ENCODE measurements around the gene TREH. TPM values are rescaled to one million over a fixed set of nuclear protein-coding genes. Genes with fewer than 3 reads are reported as not detected.
"Not testable (repeated sequence)": the region's sequence is repeated elsewhere in the genome, so short reads cannot be mapped to it uniquely, and the experiment has no call there.

TREH gene
- total RNA-seq, 3 donors from 2014 or later: not detected

DNA sequence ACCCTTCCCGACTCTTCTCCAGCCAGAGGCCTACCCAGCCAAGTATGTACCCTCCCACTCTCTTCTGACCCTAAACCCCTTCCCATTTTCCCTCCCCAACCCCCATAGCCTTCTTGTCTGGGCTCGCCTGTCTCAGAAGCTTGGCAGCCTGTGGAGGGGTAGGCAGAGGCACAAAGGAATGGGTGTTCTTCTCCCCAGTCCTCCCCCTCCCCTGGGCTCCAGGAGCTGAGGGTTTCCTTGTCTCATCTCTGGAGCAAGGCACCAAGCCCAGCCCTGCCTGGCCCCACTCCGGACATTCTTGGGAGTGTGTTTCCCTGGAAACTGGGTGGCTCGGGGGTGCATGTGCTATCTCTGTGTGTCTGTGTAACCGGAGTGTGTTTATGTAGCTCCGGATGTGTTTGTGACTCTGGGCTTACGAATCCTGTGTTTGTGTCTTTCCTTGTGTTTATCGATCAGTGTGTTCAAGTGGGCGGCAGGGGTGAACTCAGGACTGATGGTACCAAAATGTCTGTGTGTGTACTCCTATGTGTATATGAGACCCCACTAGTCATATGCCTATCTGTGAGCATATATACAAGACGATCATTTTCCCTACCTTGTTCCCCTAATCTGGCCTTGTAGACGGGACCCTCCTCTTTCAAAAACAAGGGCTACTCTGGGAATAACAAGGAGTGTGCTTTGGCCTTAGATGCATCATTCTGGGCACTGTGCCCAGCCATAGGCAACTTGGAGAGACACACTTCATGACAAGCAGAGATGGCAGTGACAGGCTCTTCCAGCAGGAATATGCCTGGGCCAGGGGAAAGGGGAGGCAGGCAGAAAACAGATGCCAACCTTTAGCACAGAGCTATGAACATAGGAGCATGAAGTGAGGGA is 61.1 kb downstream of the TREH start:
- Histone ChIP-seq H3K27me3 (no peaks in the 10 kb centered on the region), H3K4me1 (peaks cover 21 to 31% of the 10 kb centered on the region in 2 donors), H3K4me3 (peak overlapping the region in 1 of 3 donors; percentile 35), H3K9me3 (no peaks in the 10 kb centered on the region), H3K36me3 (no peaks in the 10 kb centered on the region), H3K27ac (peak overlapping the region; percentile 94 to 95)
- peak; percentile 64 to 96 for DNase-seq (ENCODE audit: low spot score in 2 of 2)
- TF ChIP-seq POLR2AphosphoS5 (IDR thresholded peaks at IDR 0.05) (no peak), CTCF (IDR thresholded peaks at IDR 0.05) (no peak), POLR2A (IDR thresholded peaks at IDR 0.05) (no peak)
- intact Hi-C loops (cut with DNase I; ENCODE audit: low total_unique reads): no loop called here

GRCh38 chr11:118615976-118616371 is 63.5 kb downstream of the TREH start:
- DNase-seq (ENCODE audit: low spot score in 2 of 2): no peak
- no peaks in the 10 kb centered on the region for H3K9me3 ChIP-seq
- peak overlapping the region; percentile 62 to 95 for H3K27ac ChIP-seq
- peaks cover 18 to 19% of the 10 kb centered on the region in 2 donors for H3K4me1 ChIP-seq
- intact Hi-C loops (cut with DNase I; ENCODE audit: low total_unique reads): no loop called here
- no peak overlapping the region for H3K4me3 ChIP-seq
- no peaks in the 10 kb centered on the region for H3K27me3 ChIP-seq
- TF ChIP-seq CTCF (IDR thresholded peaks at IDR 0.05): no peak
- no peak for TF ChIP-seq POLR2A (IDR thresholded peaks at IDR 0.05)
- H3K36me3 ChIP-seq: no peaks in the 10 kb centered on the region

GRCh38 chr11:118615282-118615975 is 64.0 kb downstream of the TREH start:
- peaks cover 18 to 19% of the 10 kb centered on the region in 2 donors for H3K4me1 ChIP-seq
- intact Hi-C loops (cut with DNase I; ENCODE audit: low total_unique reads): no loop called here
- no peaks in the 10 kb centered on the region for H3K9me3 ChIP-seq
- H3K27ac ChIP-seq: peak overlapping the region; percentile 62 to 95
- DNase-seq (ENCODE audit: low spot score in 2 of 2): peak; percentile 40 to 43
- peaks cover 0 to 5% of the 10 kb centered on the region in 2 donors for H3K27me3 ChIP-seq
- no peak overlapping the region for H3K4me3 ChIP-seq
- no peaks in the 10 kb centered on the region for H3K36me3 ChIP-seq
- TF ChIP-seq CTCF (IDR thresholded peaks at IDR 0.05) (no peak), POLR2A (IDR thresholded peaks at IDR 0.05) (no peak), POLR2AphosphoS5 (IDR thresholded peaks at IDR 0.05) (no peak)

DNA sequence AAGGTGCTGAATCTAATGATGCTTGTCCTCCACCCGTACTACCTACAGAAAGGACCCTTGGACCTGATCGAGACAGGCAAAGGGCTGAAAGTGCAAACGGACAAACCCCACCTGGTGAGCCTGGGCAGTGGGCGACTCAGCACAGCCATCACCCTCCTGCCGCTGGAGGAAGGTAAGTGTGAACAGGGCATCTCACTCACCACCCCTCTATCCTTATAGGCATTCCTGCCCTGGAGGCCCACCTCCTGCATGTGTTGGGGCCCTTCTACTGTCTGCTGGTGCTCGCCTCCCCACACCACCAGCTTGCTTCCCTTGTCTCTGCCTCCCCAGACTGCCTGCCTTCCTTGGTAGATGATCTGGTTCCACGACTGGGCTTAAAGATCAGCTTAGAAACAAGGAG is 64.9 kb downstream of the TREH start:
- Histone ChIP-seq H3K27ac (peak overlapping the region; percentile 45 to 64), H3K27me3 (peaks cover 0 to 6% of the 10 kb centered on the region in 2 donors), H3K4me1 (peaks cover 13 to 18% of the 10 kb centered on the region in 2 donors), H3K4me3 (no peak overlapping the region), H3K36me3 (no peaks in the 10 kb centered on the region), H3K9me3 (no peaks in the 10 kb centered on the region)
- intact Hi-C loops (cut with DNase I; ENCODE audit: low total_unique reads): no loop called here
- TF ChIP-seq CTCF (IDR thresholded peaks at IDR 0.05): no peak
- no peak for TF ChIP-seq POLR2AphosphoS5 (IDR thresholded peaks at IDR 0.05)
- no peak for TF ChIP-seq POLR2A (IDR thresholded peaks at IDR 0.05)
- peak; percentile 11 to 25 for DNase-seq (ENCODE audit: low spot score in 2 of 2)

DNA sequence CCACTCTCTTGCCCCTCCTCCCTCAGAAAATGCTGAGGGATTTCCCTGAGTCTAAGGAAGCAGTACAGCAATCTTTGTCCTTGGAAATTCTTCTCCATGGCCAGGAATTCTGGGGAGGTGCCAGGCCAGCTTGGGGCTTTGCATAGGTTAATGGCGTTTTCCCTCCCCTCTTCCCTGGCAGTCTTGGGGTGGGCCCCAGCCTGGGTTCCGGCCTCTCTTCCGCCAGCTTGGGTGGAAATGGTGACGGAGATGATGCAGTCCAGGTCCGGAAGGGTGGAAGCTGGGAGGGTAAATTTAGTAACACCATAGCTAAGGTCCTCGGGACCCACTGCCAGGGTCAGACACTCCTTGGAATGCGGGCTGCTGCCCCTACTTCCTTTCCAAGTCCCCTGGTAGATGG is 67.1 kb downstream of the TREH start:
- Histone ChIP-seq H3K4me3 (peak overlapping the region in 1 of 3 donors; percentile 32), H3K9me3 (no peaks in the 10 kb centered on the region), H3K4me1 (peaks cover 6 to 7% of the 10 kb centered on the region in 2 donors), H3K27me3 (peaks cover 0 to 6% of the 10 kb centered on the region in 2 donors), H3K27ac (peak overlapping the region; percentile 41 to 77), H3K36me3 (no peaks in the 10 kb centered on the region)
- intact Hi-C loops (cut with DNase I; ENCODE audit: low total_unique reads): no loop called here
- DNase-seq (ENCODE audit: low spot score in 2 of 2): peak; percentile 18 to 47
- no peak for TF ChIP-seq CTCF (IDR thresholded peaks at IDR 0.05)
- no peak for TF ChIP-seq POLR2A (IDR thresholded peaks at IDR 0.05)
- no peak for TF ChIP-seq POLR2AphosphoS5 (IDR thresholded peaks at IDR 0.05)

- H3K36me3 ChIP-seq; H3K4me1 ChIP-seq; H3K9me3 ChIP-seq; intact Hi-C loops (cut with DNase I; ENCODE audit: low total_unique reads); H3K27me3 ChIP-seq: not testable (repeated sequence)
- peak overlapping the region; percentile 92 to 94 for H3K27ac ChIP-seq
- DNase-seq (ENCODE audit: low spot score in 2 of 2): peak; percentile 11 to 48
- H3K4me3 ChIP-seq: peak overlapping the region; percentile 72 to 79 (median 78)
These were observed 68.0 kb downstream of the TREH start for GRCh38 chr11:118611433-118611795.
